Activated naive CD4-positive, alpha-beta T cell treated with anti-CD3 and anti-CD28 coated beads, Interleukin-2, amount 50 U/mL, for 24 hours (primary cell): Measurements from ENCODE around the gene IL17REL.

Experiments
- H3K27ac Mint-ChIP-seq: one replicate; pipeline ENCODE4 v1.8.0; 2021; ENCODE audit warnings: mild to moderate bottlenecking, mixed read lengths
- H3K27me3 Mint-ChIP-seq: one replicate; pipeline ENCODE4 v1.8.0; 2021; ENCODE audit warnings: mixed read lengths
- H3K36me3 Mint-ChIP-seq: one replicate; pipeline ENCODE4 v1.8.0; 2021; ENCODE audit warnings: mixed read lengths
- H3K4me1 Mint-ChIP-seq: one replicate; pipeline ENCODE4 v1.8.0; 2021; ENCODE audit warnings: mixed read lengths
- H3K4me3 Mint-ChIP-seq: one replicate; pipeline ENCODE4 v1.8.0; 2021; ENCODE audit warnings: mild to moderate bottlenecking, mixed read lengths
- H3K9me3 Mint-ChIP-seq: one replicate; pipeline ENCODE4 v1.8.0; 2021; ENCODE audit warnings: mixed read lengths

Gene IL17REL

GRCh38 chr22:50012211-50013181 is at the start of gene IL17REL:
IL17REL (minus strand) TSS chr22:50012765; CDS start chr22:50012646, 119 bp downstream.
- Mint-ChIP-seq H3K4me3 (peak within 1 kb of the TSS; percentile 33), H3K4me1 (peaks cover 10% of the 10 kb centered on the region), H3K27ac (no peak within 1 kb of the TSS), H3K36me3 (no peaks in the 10 kb centered on the region), H3K9me3 (no peaks in the 10 kb centered on the region), H3K27me3 (no peaks in the 10 kb centered on the region)

- Mint-ChIP-seq H3K27me3 (peaks cover 6% of the 10 kb centered on the region), H3K27ac (no peak overlapping the region), H3K4me1 (peaks cover 4% of the 10 kb centered on the region), H3K36me3 (no peaks in the 10 kb centered on the region), H3K9me3 (no peaks in the 10 kb centered on the region), H3K4me3 (no peak overlapping the region)
Observed at GRCh38 chr22:50061824-50062355, 49.3 kb upstream of the IL17REL start.

GRCh38 chr22:50061141-50061823 is 48.7 kb upstream of the IL17REL start:
- H3K9me3 Mint-ChIP-seq: no peaks in the 10 kb centered on the region
- no peak overlapping the region for H3K27ac Mint-ChIP-seq
- H3K4me1 Mint-ChIP-seq: peaks cover 4% of the 10 kb centered on the region
- peaks cover 6% of the 10 kb centered on the region for H3K27me3 Mint-ChIP-seq
- no peak overlapping the region for H3K4me3 Mint-ChIP-seq
- H3K36me3 Mint-ChIP-seq: no peaks in the 10 kb centered on the region

- no peaks in the 10 kb centered on the region for H3K9me3 Mint-ChIP-seq
Observed at GRCh38 chr22:50060441-50061140, 48.0 kb upstream of the IL17REL start.

GRCh38 chr22:50059881-50060262 is 47.3 kb upstream of the IL17REL start:
- Mint-ChIP-seq H3K9me3 (no peaks in the 10 kb centered on the region), H3K36me3 (no peaks in the 10 kb centered on the region), H3K27me3 (peaks cover 9% of the 10 kb centered on the region), H3K27ac (no peak overlapping the region), H3K4me3 (no peak overlapping the region), H3K4me1 (peaks cover 4% of the 10 kb centered on the region)

More at GRCh38 chr22:50060441-50061140, 48.0 kb upstream of the IL17REL start:
- Mint-ChIP-seq H3K27ac (no peak overlapping the region), H3K36me3 (no peaks in the 10 kb centered on the region), H3K27me3 (peaks cover 6% of the 10 kb centered on the region), H3K4me1 (peaks cover 4% of the 10 kb centered on the region), H3K4me3 (no peak overlapping the region)

DNA sequence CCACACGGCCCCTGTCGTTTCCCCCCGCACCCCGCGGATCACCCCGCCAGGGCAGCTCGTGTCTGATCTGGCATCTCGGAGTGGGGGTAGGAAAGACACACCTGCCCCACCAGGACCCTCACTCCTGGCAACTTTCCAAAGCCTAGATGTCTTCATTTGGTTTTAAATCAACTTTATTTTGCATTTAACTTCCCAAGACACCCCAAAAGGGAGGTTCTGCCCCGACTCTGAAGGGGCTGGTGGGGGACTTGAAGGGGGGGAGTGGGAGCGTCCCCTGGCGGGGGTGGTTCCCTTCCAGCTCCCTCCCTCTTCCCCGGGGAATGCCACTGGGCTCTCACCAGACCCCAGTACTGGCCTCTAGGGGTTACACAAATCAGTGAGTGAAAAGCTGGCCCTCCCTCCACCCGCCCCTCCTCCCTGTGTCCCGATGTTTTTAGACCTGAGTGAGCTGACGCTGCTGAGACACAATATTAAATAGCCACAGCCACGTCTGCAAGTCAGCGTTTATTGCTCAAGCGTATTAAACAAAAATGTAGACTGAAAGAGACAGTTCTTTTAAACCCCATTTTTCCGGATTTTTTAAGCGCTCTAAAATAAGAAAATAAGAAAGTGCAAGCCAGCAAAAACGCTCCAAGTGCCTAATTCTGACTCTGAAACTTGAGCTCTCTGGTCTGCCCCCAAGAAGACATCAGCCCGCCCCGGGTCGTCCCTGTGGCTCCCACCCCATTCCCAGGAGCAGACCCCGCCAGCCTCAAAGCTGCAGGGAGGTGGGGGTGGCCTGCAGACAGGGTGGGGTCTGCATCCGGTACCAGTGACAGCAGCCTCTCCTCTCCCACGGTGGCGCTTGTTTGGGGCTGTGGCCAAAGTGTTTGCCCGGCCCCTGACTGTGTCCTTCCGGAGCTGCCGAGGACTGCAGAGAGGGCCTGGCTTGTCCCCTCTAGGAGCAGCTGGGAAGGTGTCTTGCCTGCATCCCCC is 46.6 kb upstream of the IL17REL start:
- no peak overlapping the region for H3K27ac Mint-ChIP-seq
- H3K9me3 Mint-ChIP-seq: no peaks in the 10 kb centered on the region
- peak overlapping the region; percentile 33 for H3K4me3 Mint-ChIP-seq
- peaks cover 4% of the 10 kb centered on the region for H3K4me1 Mint-ChIP-seq
- peaks cover 9% of the 10 kb centered on the region for H3K27me3 Mint-ChIP-seq
- no peaks in the 10 kb centered on the region for H3K36me3 Mint-ChIP-seq

DNA sequence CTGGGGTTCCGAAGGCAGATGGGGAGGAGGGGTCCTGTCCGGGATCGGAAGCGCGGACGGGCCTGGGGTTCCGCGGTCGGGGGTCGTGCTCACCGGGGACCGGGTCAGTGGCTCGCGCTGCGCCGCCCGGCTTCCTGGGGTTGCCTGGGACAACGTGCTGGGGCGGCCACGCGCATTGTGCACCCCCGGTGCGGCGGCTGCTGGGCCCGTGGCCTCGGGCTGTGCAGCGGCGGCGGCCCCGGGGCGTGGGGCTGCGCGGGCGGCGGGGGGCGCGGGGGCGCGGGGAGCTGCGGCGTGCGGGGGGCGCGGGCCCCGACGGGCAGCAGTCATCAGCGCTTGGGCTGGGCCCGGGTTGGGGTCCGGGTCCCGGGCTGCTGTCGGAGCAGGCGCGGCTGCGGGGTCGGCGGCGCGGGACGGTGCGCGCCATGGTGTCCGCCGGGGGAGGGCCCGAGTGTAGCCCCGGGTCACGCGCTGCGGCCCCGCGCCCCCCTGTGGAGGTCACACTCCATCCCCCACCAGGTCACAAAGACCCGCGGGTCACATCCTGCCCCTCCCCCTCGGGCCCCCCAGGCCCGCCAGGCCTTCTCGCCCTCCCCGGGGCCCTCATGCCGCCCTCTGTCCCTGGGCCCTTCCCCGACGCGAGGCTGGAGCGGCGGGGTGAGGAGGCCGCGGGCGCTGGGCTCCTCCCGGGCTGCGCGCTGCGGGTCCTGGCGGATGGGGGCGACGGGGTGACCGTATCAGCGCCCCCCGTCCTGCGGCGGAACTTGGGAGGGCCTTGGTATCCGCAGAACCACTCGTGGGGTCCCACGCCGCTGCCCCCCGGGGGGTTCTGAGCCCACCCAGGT is 45.7 kb upstream of the IL17REL start, which contains the start of gene TTLL8:
Gene TTLL8 (minus strand): TSS at position 238 of the 845 bp plus-strand sequence.
- peaks cover 4% of the 10 kb centered on the region for H3K4me1 Mint-ChIP-seq
- peaks cover 9% of the 10 kb centered on the region for H3K27me3 Mint-ChIP-seq
- H3K4me3 Mint-ChIP-seq: no peak within 1 kb of the TSS
- no peaks in the 10 kb centered on the region for H3K9me3 Mint-ChIP-seq
- H3K27ac Mint-ChIP-seq: no peak within 1 kb of the TSS
- no peaks in the 10 kb centered on the region for H3K36me3 Mint-ChIP-seq

- Mint-ChIP-seq H3K4me1 (peaks cover 4% of the 10 kb centered on the region), H3K36me3 (no peaks in the 10 kb centered on the region), H3K27ac (no peak overlapping the region), H3K9me3 (no peaks in the 10 kb centered on the region), H3K4me3 (no peak overlapping the region), H3K27me3 (peaks cover 11% of the 10 kb centered on the region)
Observed at GRCh38 chr22:50057278-50058060, 44.9 kb upstream of the IL17REL start.

- no peak overlapping the region for H3K27ac Mint-ChIP-seq
- peaks cover 11% of the 10 kb centered on the region for H3K27me3 Mint-ChIP-seq
- no peaks in the 10 kb centered on the region for H3K9me3 Mint-ChIP-seq
- no peak overlapping the region for H3K4me3 Mint-ChIP-seq
- H3K4me1 Mint-ChIP-seq: peaks cover 4% of the 10 kb centered on the region
- no peaks in the 10 kb centered on the region for H3K36me3 Mint-ChIP-seq
Observed at GRCh38 chr22:50056214-50056972, 43.8 kb upstream of the IL17REL start.

DNA sequence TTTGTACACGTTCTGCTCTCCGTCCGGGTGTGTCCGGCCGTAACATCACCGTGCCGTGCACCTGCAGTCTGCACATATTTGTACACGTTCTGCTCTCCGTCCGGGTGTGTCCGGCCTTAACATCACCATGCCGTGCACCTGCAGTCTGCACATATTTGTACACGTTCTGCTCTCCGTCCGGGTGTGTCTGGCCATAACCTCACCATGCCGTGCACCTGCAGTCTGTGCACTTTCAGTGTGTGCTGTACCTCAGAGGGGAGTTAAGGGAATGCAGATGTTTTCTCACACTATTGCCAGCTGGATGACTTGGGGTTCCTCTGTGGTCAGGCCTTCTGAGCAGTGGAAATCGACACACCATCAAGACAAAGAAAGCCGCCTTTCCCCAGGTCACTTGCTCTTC is 41.3 kb upstream of the IL17REL start:
- Mint-ChIP-seq H3K9me3 (no peaks in the 10 kb centered on the region), H3K4me3 (no peak overlapping the region), H3K4me1 (no peaks in the 10 kb centered on the region), H3K27me3 (peaks cover 4% of the 10 kb centered on the region), H3K27ac (no peak overlapping the region), H3K36me3 (no peaks in the 10 kb centered on the region)

DNA sequence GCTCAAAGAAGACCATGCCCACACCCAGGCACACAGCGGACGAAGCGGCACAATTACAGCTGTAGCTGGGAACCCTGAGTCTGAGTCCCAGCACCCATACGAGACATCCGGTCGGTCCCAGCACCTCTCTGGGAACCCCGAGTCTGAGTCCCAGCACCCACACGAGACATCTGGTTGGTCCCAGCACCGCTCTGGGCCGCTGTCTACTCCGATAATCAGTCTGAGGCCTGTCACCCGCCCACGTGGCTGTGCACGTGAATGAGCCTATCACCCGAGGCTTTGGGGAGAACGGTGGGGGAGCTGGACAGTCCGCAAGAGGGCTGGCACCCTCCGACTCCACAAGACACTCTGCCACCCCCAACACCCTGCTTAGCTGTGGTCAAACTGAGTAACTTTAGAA is 39.4 kb upstream of the IL17REL start:
- Mint-ChIP-seq H3K4me1 (no peaks in the 10 kb centered on the region), H3K9me3 (no peaks in the 10 kb centered on the region), H3K4me3 (no peak overlapping the region), H3K27me3 (peaks cover 4% of the 10 kb centered on the region), H3K36me3 (no peaks in the 10 kb centered on the region), H3K27ac (no peak overlapping the region)

GRCh38 chr22:50049299-50050195 is 37.0 kb upstream of the IL17REL start:
- Mint-ChIP-seq H3K27ac (no peak overlapping the region), H3K4me3 (no peak overlapping the region), H3K9me3 (no peaks in the 10 kb centered on the region), H3K4me1 (peaks cover 4% of the 10 kb centered on the region), H3K36me3 (no peaks in the 10 kb centered on the region), H3K27me3 (peaks cover 2% of the 10 kb centered on the region)
